ENCODE measurements around the gene MTHFR.

Gene MTHFR

DNA sequence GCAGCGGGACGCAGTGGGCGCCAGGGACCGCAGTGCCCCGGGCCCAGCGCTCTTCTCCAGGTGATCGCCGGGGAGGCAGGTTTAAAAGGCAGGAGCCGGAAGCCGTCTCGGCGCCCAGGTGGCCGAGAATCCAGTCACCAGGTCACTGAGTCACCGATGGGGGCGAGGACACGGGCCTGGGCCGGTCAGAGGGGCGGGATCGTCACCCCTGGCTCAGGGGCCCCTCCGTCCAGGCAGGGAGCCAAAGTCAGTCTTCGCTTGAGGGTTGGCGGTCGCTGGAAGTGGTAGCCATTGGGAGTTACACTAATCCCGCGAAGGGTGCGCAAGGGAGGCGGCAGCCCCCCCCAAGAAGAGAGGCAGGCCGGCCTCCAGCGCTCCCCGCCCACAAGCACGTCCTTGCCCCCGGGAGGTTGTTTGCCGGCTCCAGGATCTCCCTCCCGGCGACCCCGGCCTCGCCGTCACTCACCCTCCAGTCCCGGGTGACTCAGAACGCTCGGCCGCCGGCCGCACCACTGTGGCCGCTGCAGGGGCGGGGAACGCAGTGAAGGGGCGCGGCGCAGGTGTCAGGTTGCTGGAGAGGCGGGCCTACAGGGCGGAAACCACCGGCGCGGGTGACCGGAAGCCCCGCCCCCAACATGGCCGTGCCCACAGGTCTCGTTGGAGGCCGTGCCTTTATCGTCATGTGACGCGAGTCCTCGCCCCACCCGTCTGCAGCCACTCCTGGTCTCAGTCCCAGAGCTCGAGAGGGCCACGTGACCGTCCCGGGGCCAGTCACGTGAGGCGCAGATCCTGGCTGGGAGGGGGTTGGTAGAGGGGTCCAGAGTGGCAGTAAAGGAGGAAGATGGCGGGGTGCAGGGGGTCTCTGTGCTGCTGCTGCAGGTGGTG, at the start of gene MTHFR, which contains the start of gene CLCN6:
MTHFR (minus strand) TSS at position 543 of the 885 bp plus-strand sequence. CDS start 2,848 bp downstream, outside the sequence.
CLCN6 (plus strand) TSS at position 770 of the 885 bp plus-strand sequence; CDS start at position 842, 72 bp downstream.
- DNase-seq = peak; percentile 98

DNA sequence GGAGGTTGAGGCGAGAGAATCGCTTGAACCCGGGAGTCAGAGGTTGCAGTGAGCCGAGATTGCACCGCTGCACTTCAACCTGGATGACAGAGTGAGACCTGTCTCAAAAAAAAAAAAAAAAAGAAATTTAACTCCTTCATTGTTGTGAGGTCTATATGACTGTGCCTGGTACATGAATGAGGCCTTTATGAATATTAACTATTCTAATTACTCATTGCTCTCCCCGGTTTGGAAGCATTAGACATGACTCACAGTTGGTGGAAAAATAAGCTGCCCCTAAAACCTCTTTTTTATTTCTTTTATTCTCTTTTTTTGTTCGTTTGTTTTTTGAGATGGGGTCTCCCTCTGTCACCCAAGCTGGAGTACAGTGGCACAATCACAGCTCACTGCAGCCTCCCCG, 49.7 kb upstream of the MTHFR start:
- DNase-seq = no peak

DNA sequence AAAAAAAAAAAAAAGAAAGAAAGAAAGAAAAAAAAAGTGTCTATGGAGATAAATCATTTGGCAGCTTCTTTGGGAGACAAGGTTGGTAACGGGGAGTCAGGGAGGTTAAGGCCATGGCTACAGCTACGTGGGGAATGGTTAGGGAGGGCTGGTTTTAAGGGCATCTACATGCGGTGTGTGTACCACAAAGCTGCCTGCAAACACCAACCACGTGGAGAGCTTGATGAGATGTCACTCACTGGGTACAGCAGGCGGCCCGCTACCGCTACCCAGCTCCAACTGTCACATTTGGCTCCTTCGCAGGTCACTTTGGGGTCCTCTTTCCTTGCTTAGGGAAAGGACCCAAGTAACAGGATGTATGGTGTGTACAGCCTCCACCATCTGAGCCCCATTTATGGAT, 48.8 kb upstream of the MTHFR start:
- DNase-seq = no peak

DNA sequence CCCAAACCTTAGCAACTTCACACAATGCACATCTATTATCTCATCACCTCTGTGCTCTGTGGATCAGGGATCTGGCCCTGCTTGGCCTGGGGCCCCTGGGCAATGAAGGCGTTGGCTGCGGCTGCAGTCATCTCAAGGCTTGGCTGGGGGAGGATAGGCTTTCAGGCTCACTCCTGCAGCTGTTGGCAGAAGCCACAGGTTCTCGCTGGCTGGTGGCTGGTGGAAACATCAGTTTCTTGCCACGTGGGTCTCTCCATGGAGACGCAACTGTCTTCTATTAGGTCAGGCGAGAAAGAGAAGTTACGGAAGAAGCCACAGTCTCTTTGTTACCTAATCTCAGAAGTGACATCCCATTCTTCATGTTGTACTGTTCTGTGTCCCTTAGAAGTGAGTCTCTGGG, 45.4 kb upstream of the MTHFR start:
- no peak for DNase-seq

DNA sequence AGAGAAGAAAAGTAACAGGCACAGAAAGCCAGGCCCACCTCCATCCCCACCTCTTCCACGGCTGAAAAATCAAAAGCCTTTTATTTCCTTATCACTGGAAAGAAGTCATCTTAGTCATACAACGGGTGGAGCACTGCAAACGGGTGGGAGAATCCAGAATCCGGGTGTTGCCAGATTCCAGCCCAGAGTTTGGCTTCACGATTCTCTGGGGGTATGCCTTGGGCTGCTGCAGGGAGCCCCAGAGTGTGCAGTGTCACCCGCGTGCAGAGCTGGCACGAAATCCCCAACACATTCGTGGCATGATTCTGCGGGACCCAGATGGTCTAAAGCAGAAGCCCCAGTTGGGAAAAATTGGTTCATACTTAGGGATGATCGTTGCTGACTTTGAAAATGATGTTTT, 44.4 kb upstream of the MTHFR start:
- no peak for DNase-seq

DNA sequence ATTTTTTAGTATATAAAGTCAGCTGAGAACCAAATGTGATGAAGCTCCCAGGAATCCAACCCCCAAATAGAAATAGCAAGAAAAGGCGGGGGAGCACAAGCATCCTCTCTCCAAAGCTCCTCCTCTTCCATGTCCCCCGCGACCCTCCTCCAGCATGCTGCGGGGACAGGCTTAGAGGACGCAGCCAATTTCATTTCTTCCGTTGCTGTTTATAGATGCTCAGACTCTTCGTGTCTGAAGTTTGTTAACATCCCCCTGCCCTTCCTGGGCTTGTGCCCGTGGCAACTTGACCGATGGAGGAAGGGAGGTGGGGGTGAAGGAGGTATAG, 42.6 kb upstream of the MTHFR start:
- no peak for DNase-seq

DNA sequence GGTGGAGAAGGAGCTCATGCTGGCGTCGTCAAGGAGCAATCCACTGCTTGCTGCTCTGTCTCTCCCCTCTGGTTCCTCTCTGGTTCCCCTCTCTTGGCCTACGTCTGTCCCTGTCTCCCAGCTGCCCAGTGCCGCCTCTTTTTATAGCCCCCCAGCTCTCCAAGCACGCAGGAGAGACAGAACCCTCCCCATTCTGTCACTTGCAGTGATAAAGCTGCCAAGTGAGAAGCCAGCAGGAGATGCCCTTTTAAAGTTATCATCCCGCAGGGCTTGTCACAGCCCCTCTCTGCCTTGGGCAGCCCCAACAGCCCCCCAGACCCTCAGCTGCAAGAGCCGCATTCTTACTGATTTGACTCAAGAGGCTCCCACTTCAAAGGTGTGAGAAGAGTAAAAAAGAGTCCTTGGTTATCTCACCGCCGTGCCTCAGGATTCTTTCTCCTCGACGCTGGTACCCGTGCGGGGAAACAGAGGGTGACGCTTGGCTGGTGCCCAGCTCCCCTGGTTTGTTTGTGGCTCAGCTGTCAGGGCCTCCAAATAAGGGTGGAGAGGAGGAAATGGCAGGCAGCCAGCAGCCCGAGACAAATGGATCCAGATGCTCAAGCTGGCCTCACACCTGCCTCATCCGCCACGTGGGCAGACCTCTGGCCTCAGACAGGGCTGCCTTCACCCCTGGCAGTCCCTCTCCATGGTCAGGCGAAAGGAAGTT, 42.1 kb upstream of the MTHFR start, which contains the start of gene NPPA:
NPPA (minus strand) TSS at position 117 of the 706 bp plus-strand sequence; CDS start at position 18, 99 bp downstream.
- DNase-seq = no peak

DNA sequence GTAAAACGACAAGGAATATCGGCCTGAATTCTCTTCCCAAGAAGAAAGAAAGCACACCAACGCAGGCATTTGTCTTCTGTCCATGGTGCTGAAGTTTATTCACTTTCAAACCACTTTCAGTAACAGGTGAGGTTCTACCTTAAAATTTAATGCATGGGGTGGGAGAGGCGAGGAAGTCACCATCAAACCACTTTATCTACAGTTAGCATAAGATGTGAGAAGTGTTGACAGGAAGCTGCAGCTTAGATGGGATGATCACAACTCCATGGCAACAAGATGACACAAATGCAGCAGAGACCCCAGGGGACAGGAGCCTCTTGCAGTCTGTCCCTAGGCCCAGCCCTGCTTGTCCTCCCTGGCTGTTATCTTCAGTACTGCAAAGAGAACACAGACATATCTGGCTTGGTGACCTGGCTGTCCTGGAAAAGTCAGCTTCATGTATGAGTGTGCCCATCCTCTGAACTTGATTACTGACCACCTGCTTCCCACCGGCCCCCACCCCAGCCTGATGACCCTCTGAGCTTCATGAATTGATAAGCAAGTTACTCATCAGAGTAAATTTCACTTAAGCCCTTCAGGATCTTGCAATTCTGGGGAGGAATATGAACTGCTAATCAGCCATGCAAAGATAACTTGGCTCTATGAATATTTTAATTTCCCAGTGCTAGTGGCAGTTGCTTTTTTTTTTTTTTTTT, 40.0 kb upstream of the MTHFR start:
- no peak for DNase-seq

DNA sequence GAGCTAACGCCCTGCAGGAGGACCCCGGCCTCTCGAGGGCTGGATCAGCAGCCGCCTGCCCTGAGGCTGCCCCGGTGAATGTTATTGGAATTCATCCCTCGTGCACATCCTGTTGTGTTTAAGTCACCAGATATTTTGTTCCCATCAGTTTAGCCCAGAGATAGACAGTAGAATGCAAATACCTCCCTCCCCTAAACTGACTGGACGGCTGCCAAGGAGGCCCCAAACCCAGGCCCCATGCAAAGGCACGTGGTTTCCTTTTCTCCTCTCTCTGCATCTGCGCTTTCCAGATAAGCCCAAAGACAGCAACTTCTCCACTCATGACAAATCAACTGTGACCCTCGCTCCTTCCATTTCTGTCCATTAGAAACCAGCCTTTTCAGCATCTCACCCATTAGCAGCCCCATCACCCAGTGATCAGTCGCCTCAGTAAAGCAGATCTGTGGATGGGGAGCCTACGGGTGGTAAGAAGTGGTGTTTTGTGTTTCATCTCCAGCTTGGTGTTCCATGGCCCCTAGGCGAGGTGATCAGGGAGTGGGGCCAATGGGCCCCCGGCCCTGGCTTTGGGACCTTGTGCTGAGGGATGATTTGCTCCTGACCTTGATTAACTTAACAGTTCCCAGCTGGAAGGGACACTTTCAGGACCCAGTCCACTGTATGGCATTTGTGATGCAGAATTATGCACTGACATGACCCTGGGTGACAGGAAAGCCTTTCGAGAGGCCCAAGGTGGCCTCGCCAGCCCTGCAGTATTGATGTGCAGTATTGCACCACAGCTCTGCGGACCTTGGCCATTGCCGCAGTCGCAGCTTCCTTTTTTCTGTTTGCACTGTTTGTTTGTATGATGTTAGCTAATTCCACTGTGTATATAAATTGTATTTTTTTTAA, 36.6 kb upstream of the MTHFR start:
- DNase-seq = no peak

DNA sequence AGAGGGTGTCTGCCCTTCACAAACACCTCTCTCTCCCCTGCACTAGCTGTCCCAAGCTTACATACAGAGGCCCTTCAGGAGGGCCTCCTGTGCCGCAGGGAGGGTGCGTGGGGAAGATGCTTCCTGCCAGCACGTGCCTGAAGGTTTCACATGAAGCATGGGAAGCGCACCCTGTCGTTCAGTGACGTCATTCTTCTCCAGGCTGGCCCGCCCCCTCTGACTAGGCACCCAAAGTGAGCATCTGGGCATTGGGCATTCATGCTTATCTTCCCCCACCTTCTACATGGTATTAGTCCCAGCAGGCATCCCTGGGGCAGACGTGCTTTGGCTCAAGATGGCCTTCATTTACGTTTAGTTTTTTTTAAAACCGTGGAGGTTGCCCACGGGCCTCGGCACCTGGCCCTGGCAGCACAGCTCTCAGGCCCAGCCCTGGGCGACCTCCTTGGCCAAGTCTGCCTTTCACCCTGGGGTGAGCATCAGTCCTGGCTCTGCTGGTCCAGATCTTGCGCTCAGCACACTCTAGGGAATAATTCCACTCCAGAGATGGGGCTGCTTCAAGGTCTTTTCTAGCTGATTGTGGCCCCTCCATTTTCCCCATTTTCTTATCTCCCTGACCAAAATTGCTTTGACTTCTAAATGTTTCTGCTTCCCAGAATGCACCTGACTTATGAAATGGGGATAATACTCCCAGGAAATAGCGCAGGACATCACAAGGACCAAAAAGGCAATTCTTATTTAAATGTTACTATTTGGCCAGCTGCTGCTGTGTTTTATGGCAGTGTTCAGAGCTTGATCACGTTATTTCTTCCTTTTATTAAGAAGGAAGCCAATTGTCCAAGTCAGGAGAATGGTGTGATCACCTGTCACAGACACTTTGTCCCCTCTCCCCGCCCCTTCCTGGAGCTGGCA, 35.7 kb upstream of the MTHFR start:
- DNase-seq = no peak

DNA sequence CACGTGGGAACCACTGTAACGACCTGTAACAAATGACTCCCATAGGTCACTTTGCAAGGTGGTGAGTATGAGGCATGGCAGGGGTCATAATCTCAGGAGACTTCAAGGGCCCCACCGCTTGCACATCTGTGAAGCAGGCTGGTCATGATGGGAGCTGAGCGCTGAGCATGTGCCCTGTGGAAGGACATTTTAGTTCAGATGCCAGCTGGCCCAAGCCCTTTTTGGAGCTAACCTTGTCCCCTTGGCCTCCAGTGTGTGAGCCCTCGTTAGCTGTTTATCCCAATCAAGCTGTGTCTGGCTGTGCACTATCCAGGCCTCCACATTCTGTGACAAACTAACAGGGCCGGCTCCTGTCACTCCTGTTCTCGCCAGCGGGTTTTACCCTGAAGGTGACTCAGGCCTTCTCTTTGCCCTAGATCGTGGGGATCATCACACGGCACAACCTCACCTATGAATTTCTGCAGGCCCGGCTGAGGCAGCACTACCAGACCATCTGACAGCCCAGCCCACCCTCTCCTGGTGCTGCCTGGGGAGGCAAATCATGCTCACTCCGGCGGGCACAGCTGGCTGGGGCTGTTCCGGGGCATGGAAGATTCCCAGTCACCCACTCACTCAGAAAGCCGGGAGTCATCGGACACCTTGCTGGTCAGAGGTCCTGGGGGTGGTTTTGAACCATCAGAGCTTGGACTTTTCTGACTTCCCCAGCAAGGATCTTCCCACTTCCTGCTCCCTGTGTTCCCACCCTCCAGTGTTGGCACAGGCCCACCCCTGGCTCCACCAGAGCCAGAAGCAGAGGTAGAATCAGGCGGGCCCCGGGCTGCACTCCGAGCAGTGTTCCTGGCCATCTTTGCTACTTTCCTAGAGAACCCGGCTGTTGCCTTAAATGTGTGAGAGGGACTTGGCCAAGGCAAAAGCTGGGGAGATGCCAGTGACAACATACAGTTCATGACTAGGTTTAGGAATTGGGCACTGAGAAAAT, 34.3 kb upstream of the MTHFR start:
- DNase-seq = no peak

DNA sequence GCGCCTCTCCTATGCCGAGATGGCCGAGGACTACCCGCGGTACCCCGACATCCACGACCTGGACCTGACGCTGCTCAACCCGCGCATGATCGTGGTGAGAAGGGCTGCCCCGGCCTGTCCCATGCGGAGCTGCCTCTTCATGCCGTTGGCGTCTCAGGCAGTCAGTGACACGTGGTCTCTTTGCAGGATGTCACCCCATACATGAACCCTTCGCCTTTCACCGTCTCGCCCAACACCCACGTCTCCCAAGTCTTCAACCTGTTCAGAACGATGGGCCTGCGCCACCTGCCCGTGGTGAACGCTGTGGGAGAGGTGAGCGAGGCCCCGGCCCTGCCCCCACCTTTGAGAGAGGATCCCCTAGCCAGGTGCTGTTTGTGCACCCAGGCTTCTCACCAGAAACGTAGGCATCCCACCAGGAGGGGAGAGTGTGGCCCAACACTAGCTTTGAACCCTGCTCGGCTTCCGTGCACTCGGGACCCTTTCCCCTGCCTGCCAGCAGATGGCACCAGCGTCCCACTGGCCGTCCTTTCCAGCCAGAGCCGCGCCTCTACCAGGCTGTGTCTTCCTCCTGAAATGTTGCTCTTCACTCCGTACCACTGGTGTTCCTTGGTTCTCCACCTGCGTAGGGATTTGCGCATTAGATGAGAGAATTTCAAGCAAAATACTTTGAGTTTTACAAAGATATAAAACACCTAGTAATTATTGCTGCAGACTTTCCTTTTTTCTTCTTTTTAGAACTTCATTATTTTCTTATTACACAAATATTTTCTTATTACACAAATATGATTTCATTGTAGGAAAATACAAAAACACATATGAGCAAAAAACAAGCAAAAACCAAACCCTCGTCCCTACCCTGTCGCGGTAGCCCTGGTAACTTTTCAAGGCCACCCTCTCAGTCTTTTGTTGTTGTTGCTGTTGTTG, 32.8 kb upstream of the MTHFR start:
- peak; percentile 89 for DNase-seq

DNA sequence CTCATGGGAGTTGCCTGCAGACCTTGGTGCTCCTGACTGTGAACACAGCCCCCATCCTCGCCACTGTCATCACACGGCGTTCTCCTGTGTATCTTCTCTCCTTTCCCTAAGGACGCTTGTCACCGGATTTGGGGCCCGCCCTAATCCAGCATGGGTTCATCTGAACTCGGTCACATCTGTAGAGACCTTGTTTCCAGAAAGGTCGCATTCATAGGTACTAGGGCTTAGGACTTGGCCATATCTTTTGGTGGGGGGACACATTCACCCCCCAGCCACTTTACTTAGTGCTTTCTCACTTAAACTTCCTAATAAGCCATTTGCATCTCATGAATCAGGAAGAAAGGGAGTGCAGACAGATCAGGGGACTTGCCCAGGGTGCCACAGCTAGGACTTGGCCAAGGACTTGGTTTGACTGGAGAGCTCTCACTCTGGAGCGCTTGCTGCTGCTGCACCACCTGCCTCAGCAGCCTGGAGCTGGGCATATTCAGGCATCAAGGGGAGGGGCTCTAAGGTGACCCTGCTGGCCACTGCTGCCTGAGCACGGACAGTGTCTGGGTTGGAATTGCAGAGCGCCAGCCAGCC, 32.1 kb upstream of the MTHFR start:
- DNase-seq = no peak

DNA sequence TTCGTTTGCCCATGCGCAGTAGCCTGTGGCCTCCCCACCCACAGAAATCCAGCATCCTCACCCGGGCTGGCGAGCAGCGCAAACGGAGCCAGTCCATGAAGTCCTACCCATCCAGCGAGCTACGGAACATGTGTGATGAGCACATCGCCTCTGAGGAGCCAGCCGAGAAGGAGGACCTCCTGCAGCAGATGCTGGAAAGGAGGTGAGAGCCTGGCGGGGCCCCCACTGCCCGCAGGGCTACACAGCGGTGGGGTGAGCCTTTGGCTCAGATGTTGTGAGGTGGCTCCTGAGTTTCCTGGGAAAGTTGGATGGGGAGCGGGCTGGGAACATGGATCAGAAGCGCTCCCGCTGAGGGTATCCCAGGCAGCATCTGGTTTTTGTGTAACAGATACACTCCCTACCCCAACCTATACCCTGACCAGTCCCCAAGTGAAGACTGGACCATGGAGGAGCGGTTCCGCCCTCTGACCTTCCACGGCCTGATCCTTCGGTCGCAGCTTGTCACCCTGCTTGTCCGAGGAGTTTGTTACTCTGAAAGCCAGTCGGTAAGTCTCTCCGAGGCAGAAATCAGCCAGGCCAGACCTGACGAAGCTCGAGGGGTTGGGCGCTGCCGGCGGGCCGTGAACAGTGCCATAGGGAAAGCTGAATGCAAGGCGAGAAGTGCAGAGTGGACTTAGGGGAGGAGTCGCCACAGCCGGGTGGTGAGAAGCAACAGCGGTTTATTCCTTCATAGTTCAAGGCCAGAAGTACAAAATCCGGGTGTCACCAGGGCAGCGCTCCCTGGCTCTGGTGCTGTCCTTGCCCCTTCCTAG, 31.4 kb upstream of the MTHFR start:
- DNase-seq = no peak

DNA sequence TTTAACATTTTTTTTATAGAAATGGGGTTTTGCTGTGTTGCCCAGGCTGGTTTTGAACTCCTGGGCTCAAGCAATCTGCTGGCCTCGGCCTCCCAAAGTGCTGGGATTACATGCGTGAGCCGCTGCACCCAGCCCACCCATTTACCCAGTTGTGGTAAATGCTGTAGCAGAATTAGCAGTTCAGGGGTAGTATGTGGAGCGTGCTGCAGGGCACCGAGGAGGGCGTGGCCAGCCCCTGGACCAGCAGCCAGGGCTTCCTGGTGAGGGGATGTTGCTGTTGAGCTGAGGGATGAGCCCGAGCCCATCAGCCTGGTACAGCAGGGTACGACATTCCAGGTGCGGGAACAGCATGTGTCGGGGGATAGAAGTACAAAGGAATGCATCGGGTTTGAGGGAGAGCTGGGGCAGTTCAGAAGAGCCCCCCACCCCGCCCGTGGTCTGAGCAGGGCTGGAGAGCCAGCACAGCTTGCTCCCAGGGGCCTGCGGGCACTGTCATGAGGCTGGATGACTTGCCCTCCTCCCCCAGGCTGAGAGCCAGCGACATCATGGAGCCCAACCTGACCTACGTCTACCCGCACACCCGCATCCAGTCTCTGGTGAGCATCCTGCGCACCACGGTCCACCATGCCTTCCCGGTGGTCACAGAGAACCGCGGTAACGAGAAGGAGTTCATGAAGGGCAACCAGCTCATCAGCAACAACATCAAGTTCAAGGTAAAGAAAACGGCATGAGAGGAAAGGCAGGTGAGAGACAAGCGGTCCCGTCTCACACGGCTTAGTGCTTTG, 29.9 kb upstream of the MTHFR start:
- DNase-seq = no peak

DNA sequence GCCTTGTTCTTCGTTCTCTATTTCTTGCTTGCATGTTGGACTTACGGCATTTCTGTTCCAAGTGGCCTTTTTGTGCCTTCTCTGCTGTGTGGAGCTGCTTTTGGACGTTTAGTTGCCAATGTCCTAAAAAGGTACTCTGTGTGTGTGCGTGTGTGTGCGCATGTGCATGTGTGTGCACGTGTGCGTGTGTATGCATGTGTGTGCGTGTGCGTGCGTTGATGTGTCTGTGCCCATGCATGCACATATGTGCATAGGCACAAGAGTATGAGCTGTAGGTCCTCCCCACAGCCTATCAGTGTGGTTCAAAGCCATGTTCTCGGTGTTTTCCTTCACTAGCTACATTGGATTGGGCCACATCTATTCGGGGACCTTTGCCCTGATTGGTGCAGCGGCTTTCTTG, 28.1 kb upstream of the MTHFR start:
- no peak for DNase-seq

DNA sequence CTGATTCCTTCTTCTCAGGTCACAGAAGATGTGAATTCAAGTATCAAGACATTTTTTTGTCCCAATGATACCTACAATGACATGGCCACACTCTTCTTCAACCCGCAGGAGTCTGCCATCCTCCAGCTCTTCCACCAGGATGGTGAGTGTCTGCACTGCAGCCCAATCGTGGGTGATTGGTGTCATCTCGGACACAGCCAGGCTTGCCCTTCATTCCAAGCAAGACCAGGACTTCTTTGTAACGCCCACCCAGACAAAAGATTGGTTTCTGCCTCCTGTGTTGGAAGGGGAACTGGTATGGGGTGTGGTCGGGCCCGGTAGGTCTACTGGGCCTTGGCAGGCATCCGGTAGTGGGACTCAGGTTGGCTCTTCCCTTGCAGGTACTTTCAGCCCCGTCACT, 27.7 kb upstream of the MTHFR start:
- no peak for DNase-seq

Measured in activated CD8-positive, alpha-beta memory T cell treated with anti-CD3 and anti-CD28 coated beads, Interleukin-2, amount 50 U/mL, for 48 hours (primary cell).